Measurements from ENCODE around the gene SCN10A.
A peak's percentile ranks its signal among the peaks of the same experiment; 100 is the strongest.

Gene SCN10A

DNA sequence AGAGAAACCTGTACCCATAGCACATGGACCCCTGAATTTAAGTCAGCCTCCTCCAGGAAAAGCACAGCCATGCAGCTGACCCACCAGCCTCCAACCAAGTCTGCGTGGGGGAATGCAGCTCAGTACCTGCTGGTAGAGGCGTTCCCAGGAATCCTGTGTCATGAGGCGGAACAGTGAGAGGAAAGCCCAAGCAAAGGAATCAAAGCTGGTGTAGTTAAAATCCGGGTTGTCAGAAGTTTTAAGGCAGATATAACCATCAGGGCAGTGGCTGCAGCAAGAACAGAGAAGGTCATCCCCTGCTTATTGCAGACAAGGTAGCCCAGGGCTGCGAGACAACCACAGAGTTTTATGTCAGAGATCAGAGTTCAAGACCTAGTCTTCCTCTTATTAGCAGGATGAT lies 59.1 kb downstream of the SCN10A start:
- no peak overlapping the region for H3K4me3 ChIP-seq (replicated peaks; ENCODE audit: low read depth, low read length)
- DNase-seq (ENCODE audit: low read depth), result no peak
- TF ChIP-seq, protein P1, sequence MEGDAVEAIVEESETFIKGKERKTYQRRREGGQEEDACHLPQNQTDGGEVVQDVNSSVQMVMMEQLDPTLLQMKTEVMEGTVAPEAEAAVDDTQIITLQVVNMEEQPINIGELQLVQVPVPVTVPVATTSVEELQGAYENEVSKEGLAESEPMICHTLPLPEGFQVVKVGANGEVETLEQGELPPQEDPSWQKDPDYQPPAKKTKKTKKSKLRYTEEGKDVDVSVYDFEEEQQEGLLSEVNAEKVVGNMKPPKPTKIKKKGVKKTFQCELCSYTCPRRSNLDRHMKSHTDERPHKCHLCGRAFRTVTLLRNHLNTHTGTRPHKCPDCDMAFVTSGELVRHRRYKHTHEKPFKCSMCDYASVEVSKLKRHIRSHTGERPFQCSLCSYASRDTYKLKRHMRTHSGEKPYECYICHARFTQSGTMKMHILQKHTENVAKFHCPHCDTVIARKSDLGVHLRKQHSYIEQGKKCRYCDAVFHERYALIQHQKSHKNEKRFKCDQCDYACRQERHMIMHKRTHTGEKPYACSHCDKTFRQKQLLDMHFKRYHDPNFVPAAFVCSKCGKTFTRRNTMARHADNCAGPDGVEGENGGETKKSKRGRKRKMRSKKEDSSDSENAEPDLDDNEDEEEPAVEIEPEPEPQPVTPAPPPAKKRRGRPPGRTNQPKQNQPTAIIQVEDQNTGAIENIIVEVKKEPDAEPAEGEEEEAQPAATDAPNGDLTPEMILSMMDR (IDR thresholded peaks at IDR 0.05; ENCODE audit: low read length, missing control alignments), result no peak

DNA sequence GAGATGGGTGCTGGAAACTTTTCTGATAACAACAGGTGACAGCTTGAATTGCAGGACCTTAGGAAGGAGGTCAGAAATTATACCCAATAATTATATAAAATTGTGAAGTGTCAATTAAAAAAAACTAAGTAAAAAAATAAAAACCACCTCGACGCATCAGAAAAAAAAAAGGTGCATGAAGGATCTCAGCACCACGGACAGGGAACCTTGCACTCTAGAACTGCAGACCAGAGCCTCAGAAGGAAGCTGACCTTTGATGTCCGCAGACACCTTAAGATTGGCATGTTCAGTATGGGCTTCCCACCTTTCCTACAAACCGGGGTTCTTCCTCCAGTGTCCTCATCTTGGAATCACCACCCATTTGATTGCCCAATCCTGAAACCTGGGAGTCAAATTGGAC lies 60.9 kb downstream of the SCN10A start:
- H3K4me3 ChIP-seq (replicated peaks; ENCODE audit: low read depth, low read length), result no peak overlapping the region
- peak; percentile 18 for DNase-seq (ENCODE audit: low read depth)
- TF ChIP-seq, protein P1 (IDR thresholded peaks at IDR 0.05; ENCODE audit: low read length, missing control alignments), result no peak

DNA sequence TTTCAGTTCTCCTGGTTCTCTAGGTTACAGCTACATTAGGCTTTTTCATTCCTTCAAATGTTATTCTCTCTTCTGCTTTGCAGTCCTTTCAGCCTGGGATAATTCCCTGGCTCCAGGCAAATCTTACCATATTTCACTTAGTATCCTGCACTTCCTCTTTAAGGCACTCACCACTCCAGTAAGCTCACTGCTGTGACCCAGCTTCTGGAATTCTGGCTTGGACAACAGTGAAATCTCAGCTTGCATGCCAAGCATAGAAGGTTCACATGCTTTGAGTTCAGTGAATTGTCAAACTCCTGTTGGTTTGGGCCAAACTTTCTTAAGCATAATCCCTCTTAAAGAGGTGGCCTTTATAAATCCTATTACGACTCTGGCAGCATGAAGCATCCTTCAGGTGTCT lies 69.4 kb downstream of the SCN10A start:
- DNase-seq (ENCODE audit: low read depth), result no peak
- no peak overlapping the region for H3K4me3 ChIP-seq (replicated peaks; ENCODE audit: low read depth, low read length)
- TF ChIP-seq, protein P1 (IDR thresholded peaks at IDR 0.05; ENCODE audit: low read length, missing control alignments), result no peak

DNA sequence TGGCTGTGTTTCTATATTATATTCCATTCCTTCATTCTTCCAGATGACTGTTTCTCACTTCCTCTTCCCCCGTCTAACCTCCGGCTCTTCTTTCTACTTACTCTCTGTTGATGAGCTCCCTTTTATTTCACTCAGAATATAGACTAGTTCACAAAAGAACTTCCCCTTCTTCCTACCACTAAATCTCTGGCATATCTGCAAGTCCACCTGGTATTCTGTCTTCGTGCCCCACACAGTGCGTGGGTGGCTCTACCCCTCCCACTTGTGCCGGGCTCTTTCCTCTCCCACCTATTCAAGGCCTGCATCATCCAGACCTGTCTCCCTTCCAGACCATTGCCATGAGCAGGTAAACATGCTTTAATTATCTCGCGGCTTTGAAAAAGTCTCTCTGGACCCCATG lies 73.0 kb downstream of the SCN10A start:
- no peak for DNase-seq (ENCODE audit: low read depth)
- H3K4me3 ChIP-seq (replicated peaks; ENCODE audit: low read depth, low read length), result no peak overlapping the region
- TF ChIP-seq, protein P1 (IDR thresholded peaks at IDR 0.05; ENCODE audit: low read length, missing control alignments), result no peak

DNA sequence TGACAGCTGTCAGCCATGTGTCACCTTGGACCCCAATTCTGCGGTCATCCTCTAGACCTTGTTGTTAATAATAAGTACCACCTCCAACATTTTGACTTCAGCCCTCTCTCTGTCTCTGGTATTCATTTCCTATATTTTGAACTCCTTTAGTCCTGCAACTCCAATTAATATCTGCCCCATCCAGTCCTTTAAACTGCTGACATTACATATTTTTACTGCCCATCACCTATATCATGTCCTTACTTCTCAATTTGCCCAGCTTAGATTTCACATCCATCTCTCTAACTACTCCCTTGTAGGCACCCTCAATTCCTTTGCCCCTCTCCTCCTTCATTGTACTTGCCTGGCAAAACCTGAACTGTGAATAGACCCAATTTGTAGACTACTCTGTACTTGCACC lies 73.5 kb downstream of the SCN10A start:
- TF ChIP-seq, protein P1 (IDR thresholded peaks at IDR 0.05; ENCODE audit: low read length, missing control alignments), result no peak
- no peak overlapping the region for H3K4me3 ChIP-seq (replicated peaks; ENCODE audit: low read depth, low read length)
- no peak for DNase-seq (ENCODE audit: low read depth)

DNA sequence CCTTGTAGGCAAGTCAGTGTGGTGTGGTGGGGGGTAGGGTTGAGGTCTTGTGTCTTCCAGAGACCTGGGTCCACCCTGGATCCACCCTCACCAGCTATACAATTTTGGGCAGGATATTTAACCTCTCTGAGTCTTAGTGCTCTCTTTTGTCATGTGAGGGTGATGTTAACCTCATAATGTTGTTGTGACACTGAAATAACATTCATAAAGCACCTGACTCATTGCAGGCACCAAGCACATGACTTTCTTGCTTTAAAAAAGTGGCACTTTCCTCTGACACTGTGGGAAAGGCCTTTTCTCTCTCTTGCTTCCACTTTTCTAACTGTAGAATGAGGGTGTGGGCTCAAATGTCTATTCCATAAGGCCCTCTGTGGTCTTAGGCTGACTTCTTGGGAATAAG lies 75.5 kb downstream of the SCN10A start:
- DNase-seq (ENCODE audit: low read depth), result no peak
- H3K4me3 ChIP-seq (replicated peaks; ENCODE audit: low read depth, low read length), result no peak overlapping the region
- TF ChIP-seq, protein P1 (IDR thresholded peaks at IDR 0.05; ENCODE audit: low read length, missing control alignments), result no peak

DNA sequence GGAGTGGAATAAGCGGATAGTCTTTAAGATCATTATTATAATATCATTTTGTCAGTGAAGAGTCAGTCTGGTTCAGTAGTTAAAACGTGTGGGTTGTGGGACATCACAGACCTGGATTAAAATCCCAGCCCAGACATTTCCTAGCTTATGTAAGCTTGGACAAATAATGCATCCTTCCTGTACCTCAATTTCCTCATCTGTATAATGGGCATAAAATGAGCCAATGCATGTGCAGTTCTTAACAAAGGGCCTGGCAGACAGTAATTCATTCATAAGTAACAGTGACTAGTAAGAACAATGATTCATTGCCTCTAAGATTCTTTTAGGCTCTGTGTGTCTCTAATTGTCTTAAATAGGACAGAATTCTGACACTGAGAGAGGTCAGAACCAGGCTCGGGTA lies 76.1 kb downstream of the SCN10A start:
- DNase-seq (ENCODE audit: low read depth), result no peak
- TF ChIP-seq, protein P1 (IDR thresholded peaks at IDR 0.05; ENCODE audit: low read length, missing control alignments), result no peak
- H3K4me3 ChIP-seq (replicated peaks; ENCODE audit: low read depth, low read length), result no peak overlapping the region

Data from fibroblast of pulmonary artery (primary cell).